Spleen (tissue), 7 donors: ENCODE results near the gene LRRC8B.

Experiments used
- CTCF ChIP-seq, 11 experiments: fragments of 200-600 bp in 7 of 11; fragments of 450-650 bp in 4 of 11; sonication (generic) in 4 of 11; IDR thresholded peaks in 8 of 11; conservative IDR thresholded peaks in 3 of 11; 1 replicate in 7 of 11; 2 replicates in 4 of 11; pipeline versions ENCODE4 v1.4.0 to v1.8.0; 2016 to 2021; ENCODE audit warnings: antibody characterized with exemption in 11 of 11, inconsistent platforms in 4 of 11, mild to moderate bottlenecking in 1 of 11
- POLR2A ChIP-seq, 3 donors: fragments of 450-650 bp; IDR thresholded peaks; one replicate each; pipeline ENCODE4 v1.5.1; 2017; ENCODE audit warnings: antibody characterized with exemption in 3 of 3, mild to moderate bottlenecking in 1 of 3
- POLR2AphosphoS5 ChIP-seq, 3 donors: sonication (generic); formaldehyde crosslinking; IDR thresholded peaks; one replicate each; pipeline ENCODE4 v1.5.1; 2017; ENCODE audit warnings: antibody characterized with exemption in 3 of 3
- donor health status: DM: no; HTN: no; CAD: no; lungs with moderate emphysema.
- donor health status: DM: no; HTN: no; CAD: no.
- donor health status: DM: no; HTN: no; CAD: no.

GRCh38 chr1:89630048-89630447 is 105.4 kb downstream of the LRRC8B start:
- TF ChIP-seq CTCF (IDR thresholded peaks at IDR 0.05 in 8 of 11, conservative IDR thresholded peaks at IDR 0.05 in 3 of 11) = no peak
- TF ChIP-seq POLR2AphosphoS5 (IDR thresholded peaks at IDR 0.05) = no peak
- TF ChIP-seq POLR2A (IDR thresholded peaks at IDR 0.05) = no peak
